PC-9 (cell line): ENCODE results near the gene TRIM34.

Experiments
- CTCF ChIP-seq: fragments of 200-600 bp; sonication (generic); conservative IDR thresholded peaks from 2 replicates; pipeline ENCODE4 v1.6.1; 2017; ENCODE audit warnings: mixed run types, antibody characterized with exemption, mild to moderate bottlenecking, moderate library complexity
- EZH2 ChIP-seq: fragments of 200-600 bp; sonication (generic); IDR thresholded peaks from 2 replicates; pipeline ENCODE4 v1.8.0; 2017; ENCODE audit warnings: antibody characterized with exemption, low read depth

- TF ChIP-seq CTCF (no peak), EZH2 (no peak)
Observed at GRCh38 chr11:5611627-5612026, 13.2 kb upstream of the TRIM34 start.
